Cerebellar cortex (tissue), 1 donor: ENCODE results near the gene DNAH1.
"Not testable (repeated sequence)": the region's sequence is repeated elsewhere in the genome, so short reads cannot be mapped to it uniquely, and the experiment has no call there.

Experiments
- DNase-seq: peaks from one replicate; pipeline ENCODE4 v3.0.0-alpha.2; 2015; ENCODE audit warnings: low spot score

DNAH1 gene

DNA sequence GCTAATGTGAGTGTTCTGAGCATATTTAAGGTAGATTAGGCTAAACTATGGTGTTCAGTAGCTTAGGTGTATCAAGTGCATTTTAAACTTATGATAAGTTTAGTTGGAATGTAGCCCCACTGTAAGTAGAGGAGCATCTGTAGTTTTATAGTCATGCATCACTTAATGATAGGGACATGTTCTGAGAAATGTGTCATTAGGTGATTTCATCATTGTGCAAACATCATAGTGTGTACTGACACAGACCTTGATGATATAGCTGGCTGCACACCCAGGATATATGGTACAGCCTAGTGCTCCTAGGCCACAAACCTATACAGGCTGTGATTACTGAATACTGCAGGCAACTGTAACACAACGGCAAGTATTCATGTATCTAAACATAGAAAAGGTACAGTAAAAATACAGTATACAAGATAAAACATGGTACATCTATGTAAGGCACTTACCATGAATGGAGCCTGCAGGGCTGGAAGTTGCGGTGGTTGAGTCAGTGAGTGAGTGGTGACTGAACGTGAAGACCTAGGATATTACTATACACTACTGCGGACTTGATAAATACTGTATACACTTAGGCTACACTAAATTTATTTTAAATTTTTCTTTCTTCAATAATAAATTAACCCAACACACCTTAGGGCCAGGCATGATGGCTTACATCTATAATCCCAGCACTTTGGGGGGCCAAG is 17.9 kb downstream of the DNAH1 start:
- DNase-seq: no peak

DNA sequence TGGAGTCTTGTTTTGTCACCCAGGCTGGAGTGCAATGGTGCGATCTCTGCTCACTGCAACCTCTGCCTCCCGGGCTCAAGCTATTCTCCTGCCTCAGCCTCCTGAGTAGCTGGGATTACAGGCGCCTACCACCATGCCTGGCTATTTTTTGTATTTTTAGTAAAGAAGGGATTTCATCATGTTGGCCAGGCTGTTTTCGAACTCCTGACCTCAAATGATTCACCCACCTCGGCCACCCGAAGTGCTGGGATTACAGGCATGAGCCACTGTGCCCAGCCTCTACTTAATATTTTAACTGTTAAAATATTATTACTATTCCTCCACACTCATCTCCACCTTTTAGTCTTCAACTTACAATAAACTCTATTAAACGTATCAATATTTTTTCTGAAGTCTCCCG is 22.0 kb downstream of the DNAH1 start:
- DNase-seq: not testable (repeated sequence)

DNA sequence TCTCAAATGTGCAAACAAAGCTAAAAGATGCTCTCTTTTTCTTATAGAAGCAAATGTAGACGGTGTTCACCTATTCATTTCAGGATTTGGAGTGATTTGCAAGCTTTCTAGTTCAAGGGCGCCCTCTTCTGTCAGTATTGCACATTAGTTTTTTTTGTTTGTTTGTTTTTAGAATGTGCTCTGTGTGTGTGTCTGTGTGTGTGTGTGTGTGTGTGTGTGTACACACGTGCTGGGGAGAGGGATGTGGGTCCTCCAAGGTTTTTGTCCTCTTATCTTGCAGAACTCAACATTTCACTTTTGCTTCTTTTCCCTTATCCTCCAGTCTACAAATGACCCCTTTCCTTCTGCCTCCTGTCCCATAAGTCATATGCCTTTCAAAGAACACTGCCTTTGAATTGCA is 23.5 kb downstream of the DNAH1 start:
- DNase-seq: peak; percentile 91

DNA sequence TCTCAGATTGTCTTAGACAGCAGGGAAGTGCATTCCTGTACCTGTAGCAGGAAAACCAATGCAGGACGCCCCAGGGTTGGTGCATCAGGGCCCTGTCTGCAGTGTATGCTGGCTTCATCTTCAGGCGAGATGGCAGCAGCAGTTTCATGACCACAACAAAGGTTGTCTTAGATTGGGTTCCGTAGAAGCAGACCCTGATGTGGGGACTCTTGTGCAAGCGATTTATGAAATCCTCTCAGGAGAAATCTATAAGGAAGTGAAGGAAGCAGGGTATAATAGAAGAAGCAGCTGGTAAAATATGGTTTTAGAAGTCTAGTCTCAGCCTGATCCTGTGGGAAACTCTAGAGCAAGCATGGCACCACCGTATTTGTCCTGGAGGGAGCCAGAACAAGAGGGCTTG is 25.0 kb downstream of the DNAH1 start:
- DNase-seq: no peak

DNA sequence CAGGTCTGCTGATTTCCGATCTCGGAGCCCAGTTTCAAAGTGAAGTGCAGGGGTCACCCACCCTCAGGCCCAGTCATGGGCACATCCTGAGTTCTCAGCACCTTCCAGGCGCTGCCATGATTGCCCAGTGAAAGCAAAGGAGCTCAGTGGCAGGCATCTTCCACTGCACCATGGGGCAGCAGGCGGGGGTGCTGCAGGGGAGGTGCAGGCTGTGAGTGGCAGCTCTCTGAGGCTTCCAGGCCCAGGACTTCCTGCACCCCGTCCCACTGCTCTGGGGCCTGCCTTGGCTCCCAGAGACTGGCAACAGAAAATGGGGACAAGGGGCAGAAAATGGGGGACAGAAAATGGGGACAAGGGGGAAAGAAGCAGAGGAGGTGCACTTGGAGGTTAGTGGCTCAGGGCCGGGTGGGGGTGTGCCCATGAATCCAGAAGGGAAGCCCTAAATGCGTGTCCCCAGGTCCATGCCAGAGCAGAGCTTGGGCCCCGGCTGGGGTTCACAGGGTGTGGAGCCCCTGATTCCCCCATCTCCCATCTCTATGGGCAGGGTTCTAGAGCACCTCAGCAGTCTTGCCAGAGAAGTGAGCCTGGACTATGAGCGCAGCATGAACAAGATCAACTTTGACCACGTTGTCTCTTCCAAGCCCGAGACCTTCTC is 28.0 kb downstream of the DNAH1 start:
- DNase-seq: no peak

DNA sequence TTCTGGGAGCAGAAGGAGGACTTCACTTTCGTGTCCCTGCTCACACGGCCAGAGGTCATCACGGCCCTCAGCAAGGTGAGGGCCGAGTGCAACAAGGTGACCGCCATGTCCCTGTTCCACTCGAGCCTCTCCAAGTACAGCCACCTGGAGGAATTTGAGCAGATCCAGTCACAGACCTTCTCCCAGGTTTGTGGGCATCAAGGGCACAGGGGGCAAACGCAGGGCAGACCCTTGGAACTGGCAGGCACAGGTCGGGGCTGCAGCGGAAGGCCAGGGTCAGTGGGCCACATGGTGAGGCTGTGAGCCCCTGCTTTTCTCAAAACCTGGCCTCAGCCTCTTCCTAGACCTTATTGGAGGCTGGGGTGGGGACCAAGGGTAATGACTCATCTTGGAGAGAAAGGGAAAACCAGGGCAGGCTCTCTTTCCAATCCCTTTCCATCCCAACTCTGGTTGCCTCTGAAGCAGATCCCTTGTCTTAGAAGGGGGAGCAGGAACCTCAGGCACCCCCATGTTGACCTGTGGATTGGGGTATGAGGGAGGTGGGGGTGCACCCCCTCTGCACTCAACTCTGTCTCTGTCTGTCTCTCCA is 29.5 kb downstream of the DNAH1 start:
- DNase-seq: no peak

DNA sequence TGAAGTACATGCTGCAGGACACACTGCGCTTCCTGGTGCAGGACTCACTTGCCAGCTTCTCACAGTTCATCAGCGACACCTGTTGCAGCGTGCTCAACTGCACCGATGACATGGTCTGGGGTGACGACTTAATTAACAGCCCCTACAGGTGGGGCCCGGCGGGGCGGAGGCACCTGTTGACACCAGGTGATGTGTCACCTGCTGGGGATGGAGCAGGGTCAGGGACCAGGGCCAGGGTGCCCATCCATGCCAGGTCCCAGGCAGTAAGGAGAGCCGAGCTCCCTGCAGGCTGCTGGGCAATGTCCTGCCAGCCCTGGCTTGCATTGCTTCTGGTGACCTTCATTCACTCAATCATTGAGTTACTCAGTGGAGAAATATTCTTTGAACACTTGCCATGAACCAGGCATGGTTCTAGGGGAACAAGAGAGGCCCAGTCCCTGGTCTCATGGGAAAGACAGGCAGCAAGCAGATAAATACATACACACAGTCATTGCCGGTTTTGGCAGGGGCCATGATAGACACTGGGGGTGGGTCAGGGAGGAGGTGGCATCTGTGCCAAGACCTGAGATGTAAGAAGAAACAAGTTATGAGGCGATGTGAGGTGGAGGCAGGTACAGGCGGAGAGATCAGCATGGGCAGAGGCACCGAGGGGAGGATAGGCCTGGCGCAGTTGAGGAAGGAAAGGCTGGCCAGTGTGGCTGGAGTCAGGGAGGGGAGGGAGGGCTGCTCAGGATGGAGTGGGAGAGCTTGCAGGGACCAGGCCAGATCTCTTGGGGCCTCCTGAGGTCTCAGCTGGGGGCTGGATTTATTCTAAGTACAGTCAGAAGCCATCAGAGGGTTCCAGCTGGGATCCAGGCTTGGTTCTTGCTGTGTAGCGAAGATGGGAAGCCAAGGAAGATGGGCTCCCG is 30.8 kb downstream of the DNAH1 start:
- no peak for DNase-seq

DNA sequence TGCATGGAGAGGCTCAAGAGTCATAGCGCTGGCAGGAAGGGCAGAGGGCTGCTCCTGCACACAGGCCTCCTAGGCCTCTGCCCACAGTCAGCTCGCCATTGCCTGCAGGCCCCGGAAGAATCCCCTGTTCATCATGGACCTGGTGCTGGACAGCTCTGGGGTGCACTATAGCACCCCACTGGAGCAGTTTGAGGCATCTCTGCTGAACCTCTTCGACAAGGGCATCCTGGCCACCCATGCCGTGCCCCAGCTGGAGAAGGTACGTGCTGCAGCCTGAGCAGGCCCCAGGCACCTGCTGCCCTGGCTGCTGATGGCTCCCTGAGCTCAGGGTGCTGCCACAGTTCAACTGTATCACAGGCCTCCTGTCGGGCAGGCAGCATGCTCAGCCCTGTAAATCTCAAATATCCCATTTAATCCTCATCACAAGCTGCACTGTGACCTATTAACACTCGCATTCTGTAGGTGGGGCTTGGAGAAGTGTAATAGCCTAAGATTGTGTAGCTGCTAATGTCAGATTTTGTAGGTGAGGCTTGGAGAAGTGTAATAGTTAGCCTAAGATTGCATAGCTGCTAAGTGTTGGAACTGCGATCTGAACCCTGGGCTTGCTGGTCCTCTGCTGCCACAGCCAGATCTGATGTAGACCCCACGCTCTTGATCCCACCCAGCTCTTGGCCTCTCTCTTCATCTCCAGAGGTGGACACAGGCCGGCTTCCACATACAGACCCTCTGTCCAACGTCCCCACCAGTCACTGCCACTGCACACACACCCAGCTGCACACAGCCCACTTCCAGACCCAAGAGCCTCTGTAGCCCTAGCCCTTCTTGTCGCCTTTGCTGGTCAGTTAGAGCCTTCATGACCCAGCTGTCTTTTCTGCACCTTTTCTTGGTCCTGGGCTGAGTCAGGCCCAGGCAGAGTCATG is 31.9 kb downstream of the DNAH1 start:
- DNase-seq: no peak

DNA sequence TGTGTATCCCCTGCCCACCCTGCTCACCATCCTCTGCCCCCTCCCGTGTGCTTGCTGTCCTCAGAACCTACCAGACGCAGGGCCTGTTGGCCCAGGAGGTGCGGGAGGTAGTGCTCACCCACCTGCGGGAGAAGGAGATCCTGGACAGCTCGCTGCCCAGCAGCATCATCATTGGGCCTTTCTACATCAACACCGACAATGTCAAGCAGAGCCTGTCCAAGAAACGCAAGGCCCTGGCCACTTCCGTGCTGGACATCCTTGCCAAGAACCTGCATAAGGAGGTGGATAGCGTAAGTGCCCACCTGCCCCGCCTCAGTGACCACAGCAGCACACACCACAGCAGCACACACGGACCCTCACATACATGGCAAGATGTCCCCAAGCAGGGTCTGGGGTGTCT is 33.0 kb downstream of the DNAH1 start:
- DNase-seq: no peak

DNA sequence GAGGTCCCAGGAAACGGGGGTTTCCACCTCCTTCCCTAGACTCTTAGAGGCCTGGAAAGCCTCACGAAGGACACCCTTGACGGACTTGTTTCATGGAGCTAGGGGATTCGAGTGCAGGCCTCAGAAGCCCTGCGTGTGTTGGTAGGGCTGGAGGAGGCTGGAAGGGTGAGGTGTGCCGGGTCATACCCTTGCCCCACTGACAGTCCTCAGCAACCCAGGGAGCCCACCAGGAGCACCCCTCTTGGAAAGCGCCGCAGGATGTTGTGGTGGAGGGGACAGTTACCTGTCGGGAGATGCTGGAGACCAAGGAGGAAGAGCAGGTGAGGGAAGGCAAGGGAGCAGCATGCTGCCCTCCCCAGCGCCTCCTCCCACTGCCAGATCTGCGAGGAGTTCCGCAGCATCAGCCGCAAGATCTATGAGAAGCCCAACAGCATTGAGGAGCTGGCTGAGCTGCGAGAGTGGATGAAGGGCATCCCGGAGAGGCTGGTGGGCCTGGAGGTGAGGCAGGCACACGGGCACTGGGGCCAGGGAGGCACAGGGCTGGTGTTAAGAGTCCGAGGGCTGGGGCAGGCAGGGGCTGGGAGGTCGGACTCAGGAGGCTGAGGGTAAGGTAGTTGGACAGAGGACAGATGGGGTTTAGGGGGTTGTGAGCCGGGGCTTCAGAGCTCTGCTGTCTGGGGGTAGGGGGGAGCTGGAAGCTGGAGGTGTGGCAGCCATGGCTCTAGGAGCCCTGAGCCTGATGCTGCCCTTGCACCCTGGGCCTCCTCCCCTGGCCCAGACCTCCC is 33.7 kb downstream of the DNAH1 start:
- no peak for DNase-seq

GRCh38 chr3:52350416-52350815 is 34.3 kb downstream of the DNAH1 start:
- DNase-seq: no peak

GRCh38 chr3:52350981-52351761 is 35.1 kb downstream of the DNAH1 start:
- no peak for DNase-seq

DNA sequence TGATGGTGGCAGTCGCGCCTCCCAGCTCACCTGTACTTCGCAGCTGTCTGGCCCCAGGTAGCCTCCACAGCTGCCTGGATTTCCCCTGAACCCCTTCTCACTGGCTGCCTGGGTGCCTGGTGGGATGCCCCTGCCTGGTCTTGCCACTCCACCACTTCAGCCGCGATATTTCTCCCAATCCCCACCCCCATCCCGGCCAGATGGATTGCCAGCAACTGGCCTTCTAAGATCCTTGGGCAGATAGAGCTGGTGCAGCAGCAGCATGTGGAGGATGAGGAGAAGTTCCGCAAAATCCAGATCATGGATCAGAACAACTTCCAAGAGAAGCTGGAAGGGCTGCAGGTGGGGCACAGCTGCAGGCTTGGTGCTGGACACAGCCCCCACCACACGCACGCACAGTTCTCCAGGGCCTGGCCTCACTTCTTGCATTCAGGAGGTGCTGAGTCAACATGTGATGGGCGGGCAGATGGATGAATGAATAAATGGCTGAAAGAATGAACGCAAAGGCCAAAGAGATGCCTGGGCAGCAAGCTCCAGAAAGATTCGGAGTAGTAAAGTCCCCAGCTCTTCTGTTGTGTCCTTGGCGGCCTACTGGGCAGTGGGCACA is 35.7 kb downstream of the DNAH1 start:
- DNase-seq: no peak

- no peak for DNase-seq
Measured at GRCh38 chr3:52352566-52352965, 36.4 kb downstream of the DNAH1 start.

GRCh38 chr3:52353291-52353855 is 37.3 kb downstream of the DNAH1 start:
- no peak for DNase-seq

- no peak for DNase-seq
Measured at GRCh38 chr3:52354676-52355075, 38.6 kb downstream of the DNAH1 start.

- DNase-seq: no peak
Measured at GRCh38 chr3:52355526-52355925, 39.4 kb downstream of the DNAH1 start.

- DNase-seq: no peak
Measured at GRCh38 chr3:52356126-52356525, 40.0 kb downstream of the DNAH1 start.
